Chondrocyte (in vitro differentiated cells): ENCODE results near the gene PPCDC. TPM values are rescaled to one million over a fixed set of nuclear protein-coding genes. Genes with fewer than 3 reads are reported as not detected.

ENCODE experiments used
- DNase-seq: peaks from one replicate; pipeline ENCODE4 v3.0.0; 2021; ENCODE audit warnings: mixed read lengths, low spot score
- H3K27ac Mint-ChIP-seq: one replicate; pipeline ENCODE4 v1.8.0; 2021; ENCODE audit warnings: mild to moderate bottlenecking, moderate library complexity, mixed read lengths; ENCODE audit not compliant: unreplicated experiment
- H3K27me3 Mint-ChIP-seq: 2 replicates; pipeline ENCODE4 v1.8.0; 2021; ENCODE audit warnings: low read depth, mixed read lengths
- H3K36me3 Mint-ChIP-seq: 2 replicates; pipeline ENCODE4 v1.8.0; 2021; ENCODE audit warnings: low read depth, mixed read lengths
- H3K4me1 Mint-ChIP-seq: 2 replicates; pipeline ENCODE4 v1.8.0; 2021; ENCODE audit warnings: low read depth, mild to moderate bottlenecking, mixed read lengths
- H3K4me3 Mint-ChIP-seq: one replicate; pipeline ENCODE4 v1.8.0; 2021; ENCODE audit warnings: mild to moderate bottlenecking, moderate library complexity, mixed read lengths; ENCODE audit not compliant: unreplicated experiment
- H3K9me3 Mint-ChIP-seq: 2 replicates; pipeline ENCODE4 v1.8.0; 2021; ENCODE audit warnings: low read depth, mixed read lengths
- total RNA-seq: library from RNA; stranded (reverse); gene quantifications from 3 replicates; pipeline ENCODE4 v1.2.1, GENCODE V29; 2021
- TF ChIP-seq, protein P1 (sequence below): fragments of 200-600 bp; sonication (generic); IDR thresholded peaks from 2 replicates; pipeline ENCODE4 v1.5.0; 2021; ENCODE audit warnings: antibody characterized with exemption, mild to moderate bottlenecking, moderate library complexity

The PPCDC gene
- total RNA-seq, 1 donor from 2014 or later, result 7.3 TPM

- no peaks in the 10 kb centered on the region for H3K9me3 Mint-ChIP-seq
- TF ChIP-seq, protein P1, sequence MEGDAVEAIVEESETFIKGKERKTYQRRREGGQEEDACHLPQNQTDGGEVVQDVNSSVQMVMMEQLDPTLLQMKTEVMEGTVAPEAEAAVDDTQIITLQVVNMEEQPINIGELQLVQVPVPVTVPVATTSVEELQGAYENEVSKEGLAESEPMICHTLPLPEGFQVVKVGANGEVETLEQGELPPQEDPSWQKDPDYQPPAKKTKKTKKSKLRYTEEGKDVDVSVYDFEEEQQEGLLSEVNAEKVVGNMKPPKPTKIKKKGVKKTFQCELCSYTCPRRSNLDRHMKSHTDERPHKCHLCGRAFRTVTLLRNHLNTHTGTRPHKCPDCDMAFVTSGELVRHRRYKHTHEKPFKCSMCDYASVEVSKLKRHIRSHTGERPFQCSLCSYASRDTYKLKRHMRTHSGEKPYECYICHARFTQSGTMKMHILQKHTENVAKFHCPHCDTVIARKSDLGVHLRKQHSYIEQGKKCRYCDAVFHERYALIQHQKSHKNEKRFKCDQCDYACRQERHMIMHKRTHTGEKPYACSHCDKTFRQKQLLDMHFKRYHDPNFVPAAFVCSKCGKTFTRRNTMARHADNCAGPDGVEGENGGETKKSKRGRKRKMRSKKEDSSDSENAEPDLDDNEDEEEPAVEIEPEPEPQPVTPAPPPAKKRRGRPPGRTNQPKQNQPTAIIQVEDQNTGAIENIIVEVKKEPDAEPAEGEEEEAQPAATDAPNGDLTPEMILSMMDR, result no peak
- peaks cover 8% of the 10 kb centered on the region for H3K36me3 Mint-ChIP-seq
- no peak for DNase-seq
- H3K4me3 Mint-ChIP-seq, result no peak overlapping the region
- H3K4me1 Mint-ChIP-seq, result peaks cover 16% of the 10 kb centered on the region
- H3K27me3 Mint-ChIP-seq, result no peaks in the 10 kb centered on the region
- no peak overlapping the region for H3K27ac Mint-ChIP-seq
Measured at GRCh38 chr15:75052972-75053747, 29.8 kb downstream of the PPCDC start.

DNA sequence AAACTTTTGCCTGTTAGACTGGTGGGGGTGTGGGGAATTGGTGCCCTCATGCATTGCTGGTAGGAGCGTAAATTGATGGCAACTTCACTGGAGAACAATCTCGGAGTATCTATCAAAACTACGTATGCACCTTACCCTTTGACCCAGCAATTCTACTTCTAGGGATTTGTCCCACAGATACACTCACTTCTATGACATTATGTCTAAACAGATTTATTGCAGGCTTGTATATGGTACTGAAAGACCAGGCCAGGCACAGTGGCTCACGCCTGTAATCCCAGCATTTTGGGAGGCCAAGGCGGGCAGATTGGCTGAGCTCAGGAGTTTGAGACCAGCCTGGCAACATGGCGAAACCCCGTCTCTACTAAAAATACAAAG, 30.3 kb downstream of the PPCDC start:
- Mint-ChIP-seq H3K27ac (no peak overlapping the region), H3K27me3 (no peaks in the 10 kb centered on the region), H3K9me3 (no peaks in the 10 kb centered on the region), H3K36me3 (peaks cover 8% of the 10 kb centered on the region), H3K4me1 (peaks cover 19% of the 10 kb centered on the region), H3K4me3 (no peak overlapping the region)
- no peak for DNase-seq
- TF ChIP-seq, protein P1, result no peak

DNA sequence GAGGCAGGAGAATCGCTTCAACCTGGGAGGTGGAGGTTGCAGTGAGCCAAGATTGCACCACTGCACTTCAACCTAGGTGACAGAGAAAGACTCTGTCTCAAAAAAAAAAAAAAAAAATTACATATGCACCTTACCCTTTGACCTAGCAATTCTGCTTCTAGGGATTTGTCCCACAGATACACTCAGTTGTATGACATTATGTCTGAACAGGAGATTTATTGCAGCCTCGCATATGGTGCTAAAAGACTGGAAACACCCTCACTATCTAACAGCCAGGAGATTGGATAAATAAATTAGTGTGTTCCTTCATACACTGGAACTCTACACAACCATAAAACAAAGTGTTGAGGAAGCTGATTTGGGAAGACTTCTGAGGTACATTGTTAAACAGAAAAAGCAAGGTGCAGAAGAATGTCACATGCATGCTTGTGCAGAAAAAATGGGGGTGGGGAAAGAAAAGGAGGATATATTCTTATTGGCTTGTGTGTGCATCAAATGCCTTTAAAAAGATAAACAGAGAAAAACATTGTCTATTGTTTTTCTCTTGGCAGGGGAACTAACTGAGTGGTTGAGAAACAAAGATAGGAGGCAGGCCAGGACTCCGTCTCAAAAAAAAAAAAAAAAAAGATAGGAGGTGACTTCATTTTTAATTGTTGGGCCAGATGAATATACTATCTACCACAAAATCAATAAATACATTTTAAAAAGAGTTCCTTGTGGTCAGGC, 30.9 kb downstream of the PPCDC start:
- H3K4me3 Mint-ChIP-seq, result no peak overlapping the region
- H3K27me3 Mint-ChIP-seq, result no peaks in the 10 kb centered on the region
- H3K27ac Mint-ChIP-seq, result no peak overlapping the region
- peaks cover 13% of the 10 kb centered on the region for H3K4me1 Mint-ChIP-seq
- H3K9me3 Mint-ChIP-seq, result no peaks in the 10 kb centered on the region
- peaks cover 5% of the 10 kb centered on the region for H3K36me3 Mint-ChIP-seq
- no peak for DNase-seq
- TF ChIP-seq, protein P1, result no peak

DNA sequence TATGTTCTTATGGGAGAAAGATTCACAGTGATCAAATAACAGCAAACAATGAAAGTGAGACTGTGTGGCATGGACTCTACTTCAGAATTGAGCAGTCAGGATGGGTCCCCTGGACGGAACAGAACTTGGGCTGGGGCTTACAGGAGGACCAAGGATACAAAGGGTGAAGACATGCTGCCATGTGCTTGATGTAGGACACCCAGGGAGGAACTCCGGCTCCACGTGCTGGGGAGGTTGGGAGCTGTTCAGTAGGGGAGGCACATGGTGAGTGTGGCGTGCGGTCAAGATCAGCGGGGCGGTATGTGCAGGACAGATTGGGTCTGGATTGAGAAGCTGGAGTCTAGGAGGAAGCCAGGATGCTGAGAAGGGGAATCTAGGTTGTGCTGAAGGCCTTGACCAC, 32.6 kb downstream of the PPCDC start:
- no peaks in the 10 kb centered on the region for H3K27me3 Mint-ChIP-seq
- no peaks in the 10 kb centered on the region for H3K9me3 Mint-ChIP-seq
- TF ChIP-seq, protein P1, result no peak
- peaks cover 5% of the 10 kb centered on the region for H3K36me3 Mint-ChIP-seq
- peaks cover 10% of the 10 kb centered on the region for H3K4me1 Mint-ChIP-seq
- DNase-seq, result no peak
- H3K4me3 Mint-ChIP-seq, result no peak overlapping the region
- H3K27ac Mint-ChIP-seq, result no peak overlapping the region

- Mint-ChIP-seq H3K27ac (no peak overlapping the region), H3K36me3 (peaks cover 7% of the 10 kb centered on the region), H3K27me3 (no peaks in the 10 kb centered on the region), H3K9me3 (no peaks in the 10 kb centered on the region), H3K4me1 (peaks cover 17% of the 10 kb centered on the region), H3K4me3 (no peak overlapping the region)
- TF ChIP-seq, protein P1, result no peak
- no peak for DNase-seq
Measured at GRCh38 chr15:75058127-75058905, 34.9 kb downstream of the PPCDC start.
